Left forelimb (tissue), 1 donor: Measurements from ENCODE around the gene UBE2S.

ENCODE experiments used
- DNase-seq: peaks from one replicate; pipeline ENCODE4 v3.0.0-alpha.2; 2018; ENCODE audit warnings: low spot score

Gene UBE2S

DNA sequence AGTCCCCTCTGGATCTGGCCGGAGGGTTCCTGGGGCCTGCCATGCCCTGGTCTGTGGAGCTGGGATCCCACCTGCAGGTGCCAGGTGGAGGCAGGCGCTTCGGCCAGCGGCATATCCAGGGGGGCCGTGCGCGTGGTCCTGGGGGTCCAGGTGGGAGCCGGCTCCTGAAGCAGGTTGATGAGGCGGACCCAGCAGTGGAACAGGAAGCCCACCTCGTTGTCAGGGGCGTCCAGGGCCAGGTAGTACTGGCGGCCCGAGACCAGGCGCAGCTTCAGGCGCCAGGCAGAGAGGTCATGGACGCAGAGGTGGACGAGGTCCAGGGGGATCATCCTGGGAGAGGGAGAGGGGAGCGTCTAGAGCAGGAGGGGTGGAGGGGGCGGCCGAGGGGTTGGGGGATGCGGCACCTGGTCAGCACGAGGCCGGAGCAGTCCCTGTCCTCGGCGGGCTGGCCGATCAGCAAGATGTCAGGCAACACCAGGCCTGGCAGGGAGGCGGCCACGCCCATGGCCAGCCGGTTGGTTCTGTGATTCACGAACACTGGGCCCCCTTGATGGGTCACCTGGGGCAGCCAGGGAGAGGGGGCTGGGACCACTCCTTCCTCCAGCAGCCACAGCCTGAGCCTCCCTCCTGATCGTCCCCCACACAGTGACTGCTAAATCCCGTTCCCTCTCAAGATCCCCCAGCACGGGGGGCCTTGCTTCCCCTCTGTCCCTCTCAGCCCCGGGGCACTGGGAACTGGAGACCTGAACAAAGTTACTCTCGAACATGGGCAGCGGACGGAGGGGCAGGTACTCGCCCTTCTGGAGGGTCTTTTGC is 45.2 kb downstream of the UBE2S start:
- no peak for DNase-seq

DNA sequence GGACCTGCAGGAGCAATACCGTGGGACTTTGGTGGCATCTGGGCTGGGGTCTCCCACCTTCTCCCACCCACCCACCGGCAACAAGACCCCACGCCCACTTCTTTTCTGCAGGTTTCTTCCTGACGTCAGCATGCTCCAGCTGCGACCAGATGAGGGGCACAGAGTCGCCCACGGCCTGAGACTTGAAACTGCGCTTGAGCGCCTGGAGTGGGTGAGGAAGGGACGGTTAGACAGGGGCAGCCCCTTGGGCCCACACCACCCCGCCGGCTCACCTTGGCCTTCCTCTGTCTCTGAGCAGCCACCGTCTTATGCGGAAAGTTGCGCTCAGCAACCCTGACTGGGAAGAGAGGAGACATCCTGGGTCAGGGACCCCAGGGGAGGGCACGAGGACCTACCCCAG is 46.7 kb downstream of the UBE2S start:
- no peak for DNase-seq

DNA sequence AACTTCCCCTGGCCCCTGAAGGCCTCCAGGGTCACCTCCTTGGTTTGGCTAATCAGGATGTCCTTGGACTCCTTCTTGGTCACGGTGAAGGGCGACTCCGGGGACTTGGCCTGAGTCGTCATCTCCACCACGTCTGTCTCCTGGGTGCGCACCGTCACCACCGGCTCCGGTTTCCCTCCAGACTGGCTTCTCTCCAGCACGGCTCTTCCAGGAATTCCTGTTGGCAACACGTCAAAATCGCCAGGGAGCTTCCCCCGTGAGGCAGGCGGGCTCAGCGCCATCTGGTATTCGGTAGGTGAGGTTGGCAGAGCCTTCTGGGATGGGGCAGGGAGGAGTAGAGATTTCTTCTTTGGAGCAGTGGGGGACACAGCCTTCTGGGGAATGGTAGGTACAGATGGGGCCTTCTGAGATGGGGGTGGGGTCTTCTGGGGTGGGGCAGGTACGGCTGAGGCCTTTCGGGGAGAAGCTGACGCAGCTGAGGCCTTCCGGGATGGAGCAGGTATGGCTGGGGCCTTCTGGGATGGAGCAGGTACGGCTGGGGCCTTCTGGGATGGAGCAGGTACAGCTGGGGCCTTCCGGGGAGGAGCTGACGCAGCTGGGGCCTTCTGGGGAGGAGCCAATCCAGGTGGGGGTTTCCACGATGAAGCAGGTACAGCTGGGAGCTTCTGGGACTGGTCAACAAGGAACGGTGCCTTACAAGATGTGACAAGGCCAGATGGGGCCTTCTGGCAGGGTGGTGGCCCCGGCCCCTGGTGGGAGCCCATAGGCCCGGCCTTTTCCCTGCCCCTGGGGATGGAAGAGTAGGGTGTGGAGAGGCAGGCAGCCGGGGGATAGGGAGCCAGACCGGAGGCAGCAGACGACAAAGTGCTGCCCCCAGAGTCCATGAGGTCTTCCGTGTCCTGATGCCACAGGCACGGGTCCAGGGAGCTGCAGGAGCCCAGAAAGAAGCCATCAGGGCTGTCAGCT is 48.4 kb downstream of the UBE2S start:
- no peak for DNase-seq

- DNase-seq = no peak
These were observed 49.1 kb downstream of the UBE2S start for GRCh38 chr19:55358493-55358892.

GRCh38 chr19:55355213-55355821 is 52.3 kb downstream of the UBE2S start:
- DNase-seq = no peak

GRCh38 chr19:55354698-55355212 is 52.8 kb downstream of the UBE2S start, which contains the start of gene COX6B2:
COX6B2 (minus strand) TSS chr19:55354719; CDS start chr19:55354521, 198 bp downstream.
- no peak for DNase-seq

DNA sequence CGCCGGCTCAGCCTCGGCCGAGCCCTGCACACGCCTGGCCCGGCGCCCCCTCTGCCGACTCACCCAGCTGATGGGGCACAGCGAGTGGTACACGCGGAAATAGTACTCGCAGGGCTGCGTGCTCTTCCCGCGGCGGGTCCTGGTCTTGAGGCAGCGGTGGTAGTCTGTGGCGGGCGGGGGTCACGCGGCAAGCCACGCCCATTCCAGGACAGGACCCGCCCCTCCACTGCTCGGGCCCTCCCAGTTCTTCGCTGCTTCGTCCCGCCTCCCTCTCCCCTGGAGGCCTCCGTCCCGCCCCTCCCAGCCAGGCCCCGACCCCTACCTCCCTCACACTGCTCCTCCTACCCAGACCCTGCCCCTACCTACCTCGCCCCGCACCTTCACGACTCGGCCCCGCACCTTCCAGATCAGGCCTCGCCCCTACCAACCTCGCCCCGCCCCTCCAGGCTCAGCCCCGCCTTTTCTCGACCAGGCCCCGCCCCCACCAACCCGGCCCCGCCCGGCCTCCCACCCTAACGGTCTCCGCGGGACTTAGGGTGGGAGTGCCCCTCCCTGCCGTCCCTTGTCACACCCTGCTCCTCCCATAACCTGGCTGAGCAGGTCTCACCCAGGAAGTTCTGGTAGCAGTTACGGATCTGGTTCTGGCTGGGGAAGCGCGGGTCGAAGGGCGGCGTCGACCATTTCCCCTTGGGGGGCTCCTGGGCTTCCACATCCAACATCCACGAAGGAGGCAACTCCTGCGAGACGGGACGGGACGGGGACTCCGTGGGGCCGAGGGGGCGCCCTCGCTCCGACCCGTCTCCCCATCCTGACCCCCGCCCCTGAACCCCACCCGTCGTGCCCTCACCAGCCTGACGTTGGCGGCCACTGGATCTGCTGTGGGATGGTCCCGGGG is 53.5 kb downstream of the UBE2S start:
- DNase-seq = no peak

DNA sequence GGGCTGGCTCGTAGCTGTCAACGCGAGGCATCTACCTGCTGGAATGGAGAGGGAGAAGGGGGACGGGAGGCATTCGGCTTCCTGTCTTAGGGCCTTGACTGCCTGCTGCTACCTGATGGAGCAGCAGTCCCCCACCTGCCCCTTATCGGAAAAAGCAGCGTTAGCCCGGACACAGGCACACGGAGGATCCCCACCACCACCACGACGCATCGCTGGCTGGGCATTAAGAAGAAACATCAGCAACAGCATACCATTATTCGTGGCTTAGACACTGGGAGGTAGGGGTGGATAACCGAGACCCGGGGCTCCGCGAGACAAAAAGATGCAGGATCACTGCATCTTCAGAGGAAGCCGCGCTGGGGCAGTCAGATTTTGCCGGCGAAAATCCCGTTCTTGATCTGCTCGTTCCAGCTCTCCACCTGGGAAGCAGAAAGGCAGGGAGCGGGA is 54.2 kb downstream of the UBE2S start:
- DNase-seq = no peak

DNA sequence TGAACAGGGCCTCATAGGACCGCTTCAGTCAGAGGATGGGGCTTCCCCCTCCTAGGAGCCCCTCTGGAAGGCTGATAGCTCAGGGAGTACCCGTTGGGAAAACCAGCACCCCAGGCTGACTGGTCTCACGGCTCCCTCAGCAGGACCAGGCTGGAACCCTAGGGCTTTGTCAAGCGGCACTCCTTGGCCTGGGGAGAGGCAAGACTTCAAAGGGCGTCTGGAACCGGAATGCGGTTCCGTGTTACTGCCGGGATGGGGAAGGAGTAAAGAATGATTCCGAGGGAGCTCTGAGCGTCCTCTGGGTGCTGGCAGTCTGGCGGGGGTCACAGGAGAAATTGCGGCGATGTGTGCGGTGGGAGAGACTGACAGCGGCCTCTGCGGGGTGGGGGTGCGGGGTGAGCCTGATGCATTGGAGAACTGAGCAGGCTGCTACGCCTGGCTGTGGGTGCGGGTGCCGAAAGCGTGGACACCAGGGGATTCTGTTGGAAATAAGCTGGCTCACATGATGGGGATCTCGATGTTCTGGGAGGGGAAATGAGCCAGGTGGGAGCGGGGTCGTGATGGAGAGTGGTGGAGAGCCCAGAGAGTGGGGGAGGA is 54.9 kb downstream of the UBE2S start:
- DNase-seq = no peak

- DNase-seq = no peak
These were observed 55.5 kb downstream of the UBE2S start for GRCh38 chr19:55352040-55352439.

- no peak for DNase-seq
These were observed 56.8 kb downstream of the UBE2S start for GRCh38 chr19:55350620-55351315.
